NCI-H345 (cell line): Measurements from ENCODE around the gene PRR23E.

ENCODE experiments used
- DNase-seq: peaks from one replicate; lab custom pipeline; 2025; lab: John Stamatoyannopoulos, UW

Gene PRR23E

DNA sequence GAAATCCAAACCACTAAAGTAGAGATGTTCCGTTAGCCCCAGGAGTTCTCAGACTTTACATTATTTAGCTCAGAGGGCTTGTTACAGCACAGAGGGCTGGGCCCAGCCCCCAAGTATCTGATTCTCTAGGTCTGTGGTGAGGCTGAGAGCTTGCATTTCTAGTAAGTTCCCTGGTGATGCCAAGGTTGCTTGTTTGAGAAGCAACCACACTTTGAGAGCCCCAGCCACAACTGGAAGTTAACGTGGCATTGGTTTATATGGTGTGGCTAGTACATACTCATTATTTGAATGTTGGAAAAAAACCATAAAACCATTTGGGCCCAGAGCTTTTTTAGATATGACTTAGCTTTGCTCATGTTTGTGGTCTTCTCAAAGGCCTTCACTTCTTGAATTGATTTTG, 35.9 kb downstream of the PRR23E start:
- no peak for DNase-seq

DNA sequence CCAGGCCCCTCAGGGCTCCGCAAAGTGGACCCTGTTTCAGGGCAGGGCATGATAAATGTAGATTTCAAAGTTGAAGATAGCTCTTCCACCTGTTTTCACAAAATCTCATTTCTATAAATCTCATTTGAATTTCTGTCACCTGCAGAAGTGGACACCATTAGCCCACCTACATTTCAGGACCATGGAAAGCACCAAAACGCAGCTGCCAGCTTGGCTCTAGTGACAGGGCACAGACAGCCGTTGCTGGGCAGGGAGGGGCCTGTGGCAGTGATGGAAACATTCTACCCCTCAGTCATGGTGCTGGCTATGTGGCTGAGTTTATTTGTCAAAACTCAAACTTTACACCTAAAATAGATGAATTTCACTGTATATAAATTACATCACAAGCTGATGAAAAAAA, 40.4 kb downstream of the PRR23E start:
- DNase-seq = no peak

DNA sequence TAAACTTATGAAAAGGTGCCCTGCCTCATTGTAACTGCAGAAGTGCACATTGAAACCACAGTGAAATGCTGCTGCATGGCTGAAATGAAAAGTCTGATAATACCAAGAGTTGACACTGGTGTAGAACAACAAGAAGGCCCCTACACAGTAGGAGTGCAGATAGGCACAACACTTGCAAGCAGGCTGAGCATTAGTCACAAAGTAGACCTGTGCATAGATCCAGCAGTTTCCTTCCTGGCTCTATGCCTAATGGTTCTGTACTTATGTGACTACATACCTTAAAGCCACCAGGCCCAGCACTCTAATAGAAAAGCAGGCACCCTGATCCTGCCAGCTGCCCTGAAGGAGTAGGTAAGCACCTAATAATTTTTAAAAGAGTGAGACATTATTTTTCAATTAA, 41.8 kb downstream of the PRR23E start:
- no peak for DNase-seq

DNA sequence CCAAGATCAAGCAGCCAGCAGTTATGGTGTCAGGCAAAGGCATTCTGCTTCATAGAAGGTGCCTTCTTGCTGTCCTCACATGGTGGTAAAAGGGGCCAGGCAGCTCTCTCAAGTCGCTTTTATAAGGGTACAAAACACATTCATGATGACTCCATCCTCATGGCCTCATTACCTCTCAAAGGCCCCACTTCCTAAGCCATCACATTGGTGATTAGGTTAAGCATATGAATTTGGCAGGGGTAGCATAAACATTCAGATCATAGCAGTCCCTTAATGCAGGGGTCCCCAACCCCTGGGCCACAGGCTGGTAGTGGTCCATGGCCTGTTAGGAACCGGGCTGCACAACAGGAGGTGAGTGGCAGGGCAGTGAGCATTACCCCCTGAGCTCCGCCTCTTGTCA, 42.8 kb downstream of the PRR23E start:
- no peak for DNase-seq

DNA sequence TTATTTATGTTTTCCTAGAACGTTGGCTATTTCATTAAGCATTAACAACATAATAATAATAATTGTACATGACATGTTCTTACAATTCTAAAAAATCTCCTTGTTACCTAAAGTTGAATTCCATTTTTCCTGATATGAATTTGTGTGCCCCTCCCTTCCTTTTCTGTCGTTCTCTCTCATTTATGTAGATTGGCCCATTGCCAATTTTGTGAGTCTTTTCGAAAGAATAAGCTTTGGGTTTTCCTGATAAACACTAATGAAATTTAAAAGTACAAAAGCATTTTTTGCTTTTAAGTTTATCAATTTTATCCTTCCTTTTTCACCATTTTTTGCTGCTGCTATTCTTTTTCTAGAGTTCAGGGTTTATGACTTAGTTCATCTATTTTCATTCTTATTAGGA, 44.9 kb downstream of the PRR23E start:
- DNase-seq = no peak

DNA sequence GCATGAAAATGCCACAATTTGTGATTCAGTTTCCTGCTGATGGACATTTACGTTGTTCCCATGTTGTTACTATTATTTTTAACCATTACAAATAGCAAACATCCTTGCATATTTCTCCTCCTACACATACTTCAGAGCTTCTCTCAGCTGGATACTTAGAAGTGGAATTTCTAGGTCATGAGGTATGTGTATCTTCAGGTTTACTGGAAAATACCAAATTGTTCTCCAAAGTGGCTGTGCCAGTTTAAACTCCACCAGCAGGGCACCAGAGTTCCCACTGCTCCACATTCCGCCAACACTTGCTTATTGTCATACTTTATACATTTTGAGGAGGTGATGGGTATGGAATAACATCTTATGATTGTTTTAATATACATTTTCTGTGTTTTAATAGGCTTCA, 45.7 kb downstream of the PRR23E start:
- no peak for DNase-seq

DNA sequence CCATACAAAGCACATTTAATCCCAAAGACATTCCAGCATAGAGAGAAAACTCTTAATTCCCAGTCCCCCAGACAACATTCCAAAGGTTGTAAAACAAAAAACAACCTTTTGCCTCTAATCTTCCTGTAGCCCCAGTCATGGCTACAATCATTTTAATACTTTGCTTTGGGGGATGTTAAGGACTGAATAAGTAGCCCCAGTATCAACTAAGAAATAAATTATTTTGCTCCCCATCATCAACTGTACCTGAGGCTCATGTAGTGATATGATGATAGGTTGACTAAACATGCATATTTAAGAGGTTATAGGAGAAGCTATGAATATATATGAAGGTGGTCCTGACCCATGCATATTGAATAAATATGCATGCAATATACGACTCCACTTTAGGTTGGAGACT, 54.4 kb downstream of the PRR23E start:
- DNase-seq = no peak
